ENCODE measurements around the gene POLK.

The POLK gene

DNA sequence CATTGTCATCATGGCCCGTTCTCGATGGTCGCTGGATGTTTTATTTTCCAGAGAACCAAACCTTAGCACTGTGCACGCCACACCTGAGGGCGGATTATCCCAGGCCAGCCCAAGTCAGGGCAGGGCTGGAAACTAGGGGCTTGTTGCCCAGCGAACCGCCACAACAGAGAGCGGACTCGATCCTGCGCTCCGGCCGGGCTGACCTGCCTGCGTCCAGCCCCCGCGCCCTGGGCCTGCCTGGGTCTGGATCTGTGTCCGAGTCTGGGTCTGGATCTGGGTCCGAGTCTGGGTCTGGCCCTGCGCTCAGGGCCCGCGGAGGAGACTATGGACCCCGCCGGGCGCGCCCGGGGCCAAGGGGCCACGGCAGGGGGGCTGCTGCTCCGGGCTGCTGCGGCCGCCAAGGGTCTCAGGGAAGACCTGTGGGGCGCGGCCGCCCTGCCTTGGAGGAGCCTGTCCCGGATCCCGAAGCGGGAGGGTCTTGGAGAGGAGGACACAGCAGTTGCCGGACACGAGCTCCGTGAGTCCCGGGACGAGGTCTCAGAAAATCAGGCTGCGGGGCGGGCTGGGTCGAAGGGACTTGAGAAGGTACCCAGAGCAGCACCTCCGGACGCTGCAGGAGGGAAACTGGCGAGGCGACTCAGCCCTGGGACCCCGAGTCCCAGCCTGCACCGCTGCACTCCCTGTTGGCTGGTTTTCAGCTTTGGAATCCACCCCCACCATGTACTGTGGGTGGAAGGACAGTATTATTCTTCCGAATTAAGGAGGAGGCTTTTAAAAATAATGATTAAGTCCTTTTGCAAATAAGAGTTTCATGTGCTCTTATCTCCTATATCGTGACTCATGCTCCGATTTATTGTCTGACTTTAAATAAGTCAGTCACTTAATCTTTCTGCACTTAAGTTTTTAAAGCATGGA is 99.9 kb downstream of the POLK start, which contains the start of gene ANKDD1B:
ANKDD1B (plus strand) TSS at position 143 of the 915 bp plus-strand sequence; CDS start at position 325, 182 bp downstream.
- DNase-seq: peak in 1 of 4 experiments; percentile 26

DNA sequence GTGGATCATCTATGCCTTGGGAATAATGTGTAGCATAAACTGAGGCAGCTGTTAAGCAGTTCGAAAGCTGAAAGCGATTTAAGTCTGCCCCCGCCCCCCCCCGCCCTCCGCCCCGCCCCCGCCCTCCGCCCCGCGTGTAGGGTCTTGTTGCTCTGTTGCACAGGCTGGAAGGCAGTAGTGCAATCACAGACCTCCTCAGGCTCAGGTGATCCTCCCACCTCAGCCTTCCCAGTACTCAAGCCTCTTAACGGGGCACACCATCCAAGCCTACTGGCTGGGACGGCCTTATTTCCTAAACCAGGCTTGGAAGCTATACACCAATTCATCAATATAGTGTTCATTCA is 100.5 kb downstream of the POLK start:
- no peak for DNase-seq

DNA sequence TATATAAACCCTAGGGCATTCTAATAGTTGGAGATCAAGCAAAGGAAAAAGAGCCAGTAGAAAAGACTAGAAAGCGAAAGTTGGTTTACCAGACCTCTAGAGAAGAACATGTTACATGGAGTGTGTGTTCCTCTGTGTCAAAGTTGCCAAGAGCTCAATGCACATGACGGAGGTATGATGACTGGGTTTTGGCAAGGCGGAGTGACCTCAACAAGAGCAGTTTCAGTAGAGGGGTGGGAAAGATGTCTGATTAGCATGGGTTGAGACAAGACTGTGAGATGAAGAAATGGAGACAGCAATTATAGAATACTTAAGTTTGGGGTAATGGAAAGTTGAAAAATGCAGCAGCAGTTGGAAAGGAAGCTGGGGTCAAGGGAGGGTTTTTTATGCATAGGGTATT is 101.2 kb downstream of the POLK start:
- no peak for DNase-seq

DNA sequence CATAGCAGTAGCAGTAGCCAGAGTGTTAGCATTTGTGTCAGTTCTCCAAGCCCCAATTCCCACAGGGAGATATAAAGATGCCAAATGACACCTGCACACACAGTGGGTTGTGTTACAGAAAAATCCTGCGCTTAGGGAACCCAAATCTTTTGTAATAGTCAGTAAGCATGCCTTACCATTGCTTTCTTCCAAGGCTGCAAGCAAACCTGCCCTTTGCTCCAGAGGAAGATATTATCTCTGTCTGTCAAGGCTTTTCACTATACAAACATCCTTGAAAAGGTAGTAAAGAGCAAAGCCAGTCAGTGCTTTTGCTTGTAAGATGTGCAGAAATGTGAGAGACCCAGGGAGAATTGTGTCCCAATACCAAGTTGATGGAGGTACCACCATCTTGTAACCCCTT is 102.5 kb downstream of the POLK start:
- no peak for DNase-seq

DNA sequence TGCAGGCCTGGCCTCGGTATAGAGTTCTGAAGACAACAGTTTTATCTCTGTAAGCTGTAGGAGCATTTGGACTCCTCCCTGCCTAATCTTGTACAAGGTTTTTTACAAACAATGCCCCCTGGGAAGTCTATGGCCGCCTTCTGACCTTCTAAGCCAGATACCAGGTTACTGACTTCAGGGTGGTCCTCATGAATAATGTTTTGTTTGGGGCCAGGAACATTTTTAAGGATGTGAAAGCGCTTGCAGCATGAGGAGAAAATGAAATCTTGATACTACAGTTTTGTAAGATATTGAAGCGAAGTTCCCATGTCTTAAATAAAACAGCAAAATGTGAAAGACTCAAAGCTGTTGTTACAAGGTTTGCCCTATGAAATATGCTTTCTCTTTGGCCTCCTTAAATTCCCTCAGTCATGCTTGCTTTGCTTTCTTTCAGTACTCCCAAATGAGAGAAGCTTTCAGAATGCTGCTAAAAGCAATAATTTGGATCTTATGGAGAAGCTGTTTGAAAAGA is 104.7 kb downstream of the POLK start:
- no peak for DNase-seq

DNA sequence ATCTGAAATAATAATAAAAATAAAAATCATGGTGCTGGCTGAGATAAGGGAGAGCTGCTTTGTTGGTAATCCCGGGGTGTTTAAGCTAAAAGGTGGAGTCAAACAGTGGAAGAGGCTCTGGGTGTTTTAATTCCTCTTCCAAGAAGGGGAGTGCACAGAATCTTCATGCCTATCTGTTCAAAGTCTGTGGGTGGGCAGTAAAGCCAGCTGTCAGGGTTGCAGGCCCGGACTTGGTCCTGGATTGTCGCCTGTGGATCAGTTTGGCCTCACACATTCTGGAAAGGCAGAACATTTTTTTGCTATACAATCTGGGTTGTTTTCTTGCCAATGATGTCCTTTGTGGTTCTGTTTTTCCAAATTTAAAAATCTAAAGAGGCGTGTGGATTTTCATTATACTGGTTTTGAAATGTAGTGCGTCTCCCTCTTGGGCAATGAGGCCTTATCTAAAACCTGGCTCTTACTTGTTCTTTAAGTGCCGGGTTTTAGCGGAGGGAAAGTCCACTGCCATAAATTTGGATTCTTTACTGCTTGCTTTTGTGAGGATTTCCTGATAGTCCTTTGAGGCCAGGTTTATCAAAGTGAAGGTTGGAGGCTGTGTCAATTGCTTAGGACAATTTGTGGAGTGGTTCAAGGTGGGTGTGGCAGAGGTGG is 105.4 kb downstream of the POLK start:
- DNase-seq: no peak

DNA sequence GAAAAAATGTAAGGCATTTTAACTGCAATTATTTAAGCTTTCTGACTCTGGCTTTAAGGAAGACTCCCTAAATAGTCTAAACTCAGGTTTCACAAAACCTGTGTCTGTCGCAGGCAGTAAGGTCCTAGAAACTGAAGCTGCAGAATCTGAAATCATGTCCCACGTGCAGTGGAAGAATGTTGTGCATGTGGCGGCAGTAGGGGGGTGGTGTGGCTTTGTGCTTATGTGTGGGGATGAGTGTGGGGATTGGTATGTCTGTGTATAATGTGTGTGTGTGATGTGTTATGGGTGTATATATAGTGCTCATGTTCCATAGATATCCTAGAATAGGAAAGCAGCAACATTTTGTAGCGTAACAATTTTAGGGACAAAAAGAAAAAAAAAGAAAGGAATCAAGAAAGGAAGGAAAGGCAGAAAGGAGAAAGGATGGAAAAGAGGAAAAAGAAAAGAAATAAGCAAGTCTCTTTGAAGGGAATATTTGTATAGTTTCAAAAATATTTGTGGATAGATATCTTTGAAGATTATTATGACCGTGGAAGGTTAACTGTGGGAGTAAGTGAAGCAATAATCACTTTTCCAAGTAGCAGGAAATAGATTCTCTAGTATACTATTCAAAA is 106.2 kb downstream of the POLK start:
- no peak for DNase-seq

DNA sequence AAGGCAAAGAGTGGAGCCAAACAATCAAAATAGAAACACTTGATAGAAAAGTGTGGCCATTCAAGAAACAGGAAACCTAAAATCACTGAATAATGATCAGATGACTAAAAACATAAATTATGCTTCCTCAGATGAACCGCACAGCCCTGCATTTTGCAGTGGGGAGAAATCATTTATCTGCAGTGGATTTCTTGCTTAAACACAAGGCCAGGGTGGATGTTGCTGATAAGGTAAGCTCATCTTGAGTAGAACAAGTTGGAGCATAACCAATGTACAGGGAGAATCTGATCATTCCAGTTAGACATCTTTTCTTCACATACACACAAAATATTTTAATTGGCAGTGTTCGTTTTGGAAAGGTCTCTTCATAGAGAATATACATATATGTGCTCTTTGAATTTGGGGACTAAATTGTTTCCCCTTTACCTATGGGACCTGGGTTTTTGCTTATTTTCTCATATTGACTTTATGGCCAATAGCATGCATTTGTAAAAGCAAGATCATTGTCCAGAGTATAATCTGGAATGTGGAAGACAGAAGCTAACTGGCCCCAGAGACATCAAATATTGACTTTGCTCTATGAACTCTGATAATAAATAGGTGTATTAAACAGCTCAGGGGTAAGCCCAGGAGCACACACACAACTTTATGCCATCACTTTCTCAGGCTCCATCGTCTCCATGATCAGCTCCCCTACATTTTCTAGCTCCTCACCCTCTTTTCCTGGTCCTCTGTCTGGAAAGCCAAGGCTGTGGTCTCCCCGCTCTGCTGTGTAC is 108.7 kb downstream of the POLK start:
- no peak for DNase-seq

DNA sequence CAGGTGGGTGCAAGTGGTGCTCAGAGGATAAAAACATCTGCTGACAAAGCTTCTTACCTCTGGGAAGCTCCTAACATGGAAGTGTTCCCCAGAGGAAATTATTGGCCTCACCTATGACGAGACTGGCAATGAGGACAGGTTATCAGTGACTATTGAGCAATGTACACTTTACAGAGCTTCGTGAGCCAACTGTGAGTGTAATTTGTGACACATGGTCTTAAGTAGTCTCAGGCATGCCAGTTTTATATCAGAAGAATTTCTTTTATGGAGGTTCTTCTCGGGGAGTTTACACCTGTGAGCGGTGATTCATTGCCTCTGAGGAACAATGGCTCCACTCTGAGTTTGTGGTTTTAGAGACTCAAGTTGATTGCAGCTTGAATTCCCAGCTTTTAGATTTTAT is 110.9 kb downstream of the POLK start:
- DNase-seq: no peak

DNA sequence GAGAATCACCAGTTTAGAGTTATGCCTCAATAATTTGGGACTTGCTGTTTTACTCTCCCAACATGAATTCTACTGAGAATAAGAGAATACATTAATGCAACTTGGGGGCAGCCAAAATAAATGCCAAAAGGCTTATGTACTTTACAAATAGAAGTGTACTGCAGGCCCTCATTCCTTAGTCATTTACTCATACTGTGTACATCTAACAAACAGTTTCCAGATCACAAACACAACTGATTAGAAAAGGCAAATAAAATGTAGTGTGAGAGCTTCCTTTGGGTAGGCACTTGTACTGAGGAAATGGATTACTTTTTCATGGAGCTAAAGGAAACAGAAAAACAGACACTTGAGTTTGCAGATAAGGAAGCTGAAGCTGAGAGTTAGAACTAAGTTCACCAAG is 112.2 kb downstream of the POLK start:
- no peak for DNase-seq

DNA sequence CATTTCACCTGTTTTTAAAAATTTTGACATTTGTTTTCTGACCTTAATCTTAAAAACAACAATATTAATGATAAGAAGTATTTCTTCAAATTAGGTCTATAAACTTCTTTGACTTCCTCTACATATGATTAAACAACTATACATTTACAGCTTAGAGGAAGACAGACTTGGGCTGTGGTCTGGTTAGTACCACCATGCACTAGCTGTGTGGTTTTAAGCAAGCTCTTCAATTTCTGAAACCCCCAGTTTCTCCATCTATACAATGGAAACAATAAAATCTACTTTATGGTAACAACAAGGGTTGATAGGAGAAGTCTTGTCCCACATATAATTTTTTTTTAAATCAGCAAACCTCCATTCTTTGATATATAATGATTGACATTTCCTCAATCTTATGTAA is 115.3 kb downstream of the POLK start:
- DNase-seq: no peak

DNA sequence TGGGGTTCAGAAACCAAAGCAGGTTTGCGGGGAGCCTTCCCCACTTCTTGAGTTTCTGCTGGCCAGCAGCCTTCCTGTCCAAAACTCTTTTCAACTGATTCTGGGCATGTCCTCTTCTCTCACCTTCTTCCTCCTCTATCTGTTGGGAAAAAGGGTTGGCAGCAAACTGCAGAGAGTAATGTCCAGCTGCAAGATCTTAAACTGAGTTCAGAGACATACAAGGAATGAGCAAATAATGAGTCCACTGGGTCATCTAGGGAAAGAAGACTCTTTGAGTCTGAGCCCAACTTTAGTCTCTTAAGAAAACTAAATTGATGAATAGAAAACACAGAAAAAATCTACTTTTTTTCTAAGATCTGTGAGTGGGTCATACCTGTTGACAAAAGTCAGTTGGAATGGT is 116.1 kb downstream of the POLK start:
- DNase-seq: no peak

DNA sequence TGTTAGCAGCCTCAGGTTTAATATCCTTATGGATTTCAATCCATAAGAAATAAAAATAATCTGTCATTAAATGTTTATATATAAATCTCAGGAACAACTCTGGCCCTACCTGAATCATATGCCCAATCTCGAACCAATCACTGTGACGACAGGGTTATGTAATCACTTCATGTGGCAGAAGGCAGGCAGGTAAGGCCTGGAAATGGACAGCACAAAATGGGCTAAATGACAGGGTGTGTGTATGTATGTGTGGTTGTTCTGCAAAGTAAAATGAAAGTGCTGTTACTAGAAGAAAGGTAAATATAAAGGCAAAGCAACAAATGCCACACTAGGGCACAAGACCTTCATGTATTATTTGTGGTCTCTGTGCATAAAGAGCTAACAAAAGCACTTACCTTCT is 119.2 kb downstream of the POLK start:
- no peak for DNase-seq

DNA sequence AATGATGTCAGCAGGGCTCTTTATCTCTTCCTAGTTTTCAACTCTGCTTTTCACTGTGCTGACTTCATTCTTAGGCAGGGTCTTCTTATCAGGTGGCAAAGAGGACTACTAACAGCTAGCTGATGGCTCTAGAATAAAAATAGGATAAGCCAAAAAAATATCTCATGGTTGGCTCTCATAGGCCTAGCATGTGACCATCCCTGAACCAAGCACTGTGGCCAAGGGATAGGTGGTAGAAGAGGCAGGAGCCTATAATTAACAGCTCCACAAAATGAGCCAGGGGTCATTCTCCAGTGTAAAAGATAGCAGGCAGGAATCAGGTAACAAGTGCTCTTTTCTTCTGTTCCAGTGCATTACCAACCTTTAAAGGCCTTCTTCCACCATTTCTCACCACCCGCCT is 120.6 kb downstream of the POLK start:
- no peak for DNase-seq

DNA sequence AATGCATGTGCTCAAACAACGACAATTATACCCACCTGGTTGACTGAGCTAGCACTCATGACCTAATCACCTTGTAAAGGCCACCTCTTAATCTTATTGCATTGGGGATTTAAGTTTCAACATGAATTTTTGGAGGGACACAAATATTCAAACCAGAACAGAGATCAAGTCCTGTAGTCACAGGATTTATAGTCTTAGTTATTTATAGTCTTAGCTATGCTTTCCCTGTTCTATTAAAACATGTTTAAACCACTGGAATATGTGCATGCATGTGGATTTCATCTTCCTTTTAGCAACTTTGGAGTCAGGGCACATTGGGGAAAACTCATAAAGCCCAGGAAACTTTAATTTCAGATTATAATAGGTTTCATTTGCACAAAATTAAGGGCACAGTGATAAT is 126.3 kb downstream of the POLK start:
- no peak for DNase-seq

DNA sequence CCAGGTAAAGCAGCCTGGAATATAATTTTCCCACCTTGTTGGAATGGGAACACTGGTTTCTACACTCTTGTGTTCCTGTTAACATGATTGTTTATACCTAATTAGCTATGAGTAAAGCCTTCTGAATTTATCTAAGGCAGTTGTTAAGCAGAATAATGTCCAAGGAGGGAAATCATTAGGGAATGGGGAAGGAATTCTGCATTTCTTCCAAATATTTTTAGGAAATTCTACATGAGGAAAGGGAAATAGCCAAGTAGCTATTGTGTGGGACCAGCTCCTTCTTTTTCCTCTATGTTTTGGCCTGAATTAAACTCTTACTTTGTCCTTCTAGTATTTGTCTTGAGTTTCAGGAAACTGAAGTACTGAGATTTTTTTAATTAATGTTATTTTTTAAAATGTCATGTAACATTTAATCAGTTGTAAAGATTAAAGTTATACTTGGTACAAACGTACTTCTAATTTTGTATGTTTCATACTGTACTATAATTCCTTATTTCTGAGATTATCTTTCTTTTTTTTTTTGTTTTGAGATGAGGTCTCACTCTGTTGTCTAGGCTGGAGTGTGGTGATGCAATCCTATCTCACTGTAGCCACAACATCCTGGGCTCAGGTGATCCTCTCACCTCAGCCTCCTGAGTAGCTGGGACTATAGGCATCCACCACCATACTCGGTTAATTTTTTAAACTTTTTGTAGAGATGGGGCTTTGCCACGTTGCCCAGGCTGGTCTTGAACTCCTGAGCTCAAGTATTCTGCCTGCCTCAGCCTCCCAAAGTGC is 128.0 kb downstream of the POLK start:
- no peak for DNase-seq

DNA sequence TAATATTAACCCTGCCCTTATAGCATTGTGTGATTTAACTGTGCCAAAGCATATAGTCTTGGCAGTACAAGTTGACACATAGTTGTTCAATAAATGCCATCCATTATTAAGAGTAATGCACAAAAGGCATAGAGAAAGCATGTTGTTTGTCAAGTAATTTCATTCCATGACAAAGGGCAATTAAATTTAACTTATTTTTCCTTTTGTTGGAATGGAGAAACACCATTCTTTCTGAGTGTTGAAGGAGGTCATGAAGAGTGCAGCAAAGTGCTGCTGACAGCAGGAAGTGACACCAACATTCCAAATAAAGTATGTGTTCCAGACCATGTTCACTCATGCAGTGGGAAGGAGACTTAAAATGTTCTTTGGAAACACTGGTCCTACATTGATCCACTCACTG is 128.7 kb downstream of the POLK start:
- DNase-seq: no peak

DNA sequence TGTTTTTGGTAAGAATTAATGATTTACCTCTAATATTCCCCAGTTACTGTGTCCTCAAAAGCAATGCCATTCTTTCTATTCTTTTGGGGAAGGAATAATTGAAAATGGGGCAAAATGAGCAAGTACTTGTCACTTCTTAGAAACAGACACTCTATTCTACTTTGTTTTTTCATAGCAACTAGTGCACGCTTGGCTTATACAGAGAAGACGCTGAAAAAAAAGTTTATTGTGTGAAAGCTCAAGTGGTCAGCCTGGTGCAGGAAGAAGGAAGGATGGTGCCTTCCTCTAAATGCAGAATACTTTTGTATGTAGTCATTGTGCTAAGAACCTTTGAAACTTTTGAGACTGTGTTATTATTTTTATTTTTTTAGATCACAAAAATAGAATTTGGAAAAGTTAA is 129.1 kb downstream of the POLK start:
- DNase-seq: no peak

DNA sequence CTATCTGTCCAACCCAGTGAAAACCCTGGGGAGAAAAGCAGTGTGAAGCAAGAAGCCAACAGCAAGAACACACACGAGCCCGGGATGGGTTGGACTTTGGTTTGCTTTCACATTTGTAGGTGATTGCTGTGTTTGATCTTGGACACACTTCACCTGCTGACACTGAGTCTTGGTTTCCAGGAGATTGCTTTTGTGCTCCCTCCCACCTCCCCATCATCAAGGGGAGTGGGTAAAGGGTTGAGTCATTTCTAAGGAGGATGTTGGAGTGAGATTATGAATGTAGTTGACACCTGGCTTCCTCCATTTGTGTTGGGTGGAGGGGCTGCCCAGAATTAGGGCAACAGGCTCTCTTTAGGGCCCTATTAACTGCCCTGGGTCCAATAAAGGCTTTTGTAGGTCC is 137.0 kb downstream of the POLK start:
- no peak for DNase-seq

Measured in suppressor macrophage (primary cell).